ENCODE data around the gene SPTBN5.

DNA sequence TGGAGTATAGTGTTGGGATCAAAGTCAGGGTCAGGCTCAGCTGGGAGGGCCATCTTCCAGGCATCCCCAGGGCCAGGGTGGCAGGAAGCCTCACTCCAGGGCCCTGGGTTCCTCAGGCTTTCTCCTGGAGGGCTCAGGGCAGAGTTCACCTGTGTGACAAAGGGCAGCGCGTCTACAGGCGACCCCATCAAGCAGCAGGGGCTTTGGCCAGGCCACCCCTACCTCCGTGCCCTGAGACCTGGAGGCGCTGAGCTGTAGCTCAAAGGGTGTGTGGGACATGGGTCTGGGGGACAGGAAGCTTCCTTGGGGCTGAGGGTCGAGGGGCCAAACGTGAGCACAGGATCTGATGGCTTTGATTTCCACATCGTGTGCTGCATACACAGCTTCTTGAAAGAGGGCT is 12.8 kb downstream of the SPTBN5 start:
- TF ChIP-seq POLR2A (IDR thresholded peaks at IDR 0.05; ENCODE audit: low read length) (no peak), GATA1 (IDR thresholded peaks at IDR 0.05; ENCODE audit: low read depth, low read length) (no peak)

Measured in erythroblast (primary cell).